K562 (cell line): ENCODE results near the gene CCNDBP1.
"Not testable (repeated sequence)": the region's sequence is repeated elsewhere in the genome, so short reads cannot be mapped to it uniquely, and the experiment has no call there.

Experiments
- C11orf30 ChIP-seq: fragments of 450-650 bp; IDR thresholded peaks from 2 replicates; pipeline ENCODE4 v1.6.1; 2016; ENCODE audit warnings: low read depth, mild to moderate bottlenecking
- PCBP2 ChIP-seq: fragments of 200-400 bp; formaldehyde crosslinking; IDR thresholded peaks from 2 replicates; pipeline ENCODE4 v1.6.1; 2018; ENCODE audit warnings: low read length, low read depth, mild to moderate bottlenecking, moderate library complexity; ENCODE audit not compliant: poor library complexity, severe bottlenecking
- REST ChIP-seq, 2 experiments: fragments of 450-650 bp; formaldehyde crosslinking in 1 of 2; IDR thresholded peaks; 2 replicates each; pipeline versions ENCODE4 v1.4.0 to v1.6.1; 2014 to 2020; ENCODE audit warnings: mild to moderate bottlenecking in 2 of 2, borderline replicate concordance in 1 of 2, low read depth in 1 of 2
- TARDBP ChIP-seq: fragments of 450-650 bp; IDR thresholded peaks from 2 replicates; pipeline ENCODE4 v1.6.1; 2016

- TF ChIP-seq PCBP2; C11orf30; REST (IDR thresholded peaks at IDR 0.05; ENCODE audit: borderline replicate concordance); REST (CRISPR knock-in tag; IDR thresholded peaks at IDR 0.05; ENCODE audit: low read depth); TARDBP: not testable (repeated sequence)
These were observed 40.7 kb downstream of the CCNDBP1 start for GRCh38 chr15:43225950-43226255.
